ENCODE data around the gene SEC61A2.

- TF ChIP-seq POLR2A (IDR thresholded peaks at IDR 0.05; ENCODE audit: low read depth, low read length) (no peak), CTCF (conservative IDR thresholded peaks at IDR 0.05; ENCODE audit: low read depth, low read length) (no peak)
Measured at GRCh38 chr10:12121673-12122072, 7.8 kb upstream of the SEC61A2 start.
